IPS DF 19.7 (cell line): Measurements from ENCODE around the gene SPEF2.
"Not testable (repeated sequence)": the region's sequence is repeated elsewhere in the genome, so short reads cannot be mapped to it uniquely, and the experiment has no call there.

ENCODE experiments used
- DNase-seq: peaks from one replicate; pipeline ENCODE4 v3.0.0-alpha.2; 2013; ENCODE audit warnings: low read depth, low spot score

Gene SPEF2

GRCh38 chr5:35819668-35820067 lies 202.0 kb downstream of the SPEF2 start:
- no peak for DNase-seq

DNA sequence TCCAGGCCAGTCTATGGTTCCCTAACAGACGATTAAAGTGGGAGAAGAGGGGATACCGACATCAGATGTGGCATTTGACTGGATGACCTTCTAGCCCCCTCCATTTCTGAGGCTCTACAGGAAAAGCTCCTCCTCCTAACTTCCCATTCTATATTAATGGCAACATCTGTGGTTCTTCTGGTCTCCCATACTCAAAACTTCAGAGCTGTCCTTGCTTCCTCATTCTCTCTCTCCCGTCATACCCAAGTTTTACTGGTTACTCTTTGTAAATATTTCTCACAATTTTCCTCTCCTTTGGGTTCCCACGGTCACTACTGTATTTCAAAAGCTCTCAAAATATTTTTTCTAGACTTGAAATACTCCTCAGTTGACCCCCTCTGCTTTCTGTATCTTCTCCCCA lies 203.1 kb downstream of the SPEF2 start:
- DNase-seq, result no peak

DNA sequence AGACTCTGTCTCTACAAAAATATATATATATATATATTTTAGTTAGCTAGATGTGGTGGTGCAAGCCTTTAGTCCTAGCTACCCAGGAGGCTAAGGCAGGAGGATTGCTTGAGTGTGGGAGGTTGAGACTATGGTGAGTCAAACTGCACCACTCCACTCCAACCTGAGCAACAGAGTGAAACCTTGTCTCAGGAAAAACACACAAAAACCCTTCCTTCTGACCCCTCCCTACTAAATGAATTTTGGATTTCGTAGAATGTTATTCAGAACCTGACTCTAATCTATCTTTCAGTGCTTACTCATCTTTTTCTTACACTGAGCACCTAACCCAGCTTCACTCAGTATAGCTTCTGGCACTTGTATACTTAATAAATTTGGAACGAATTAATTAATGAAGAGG lies 203.8 kb downstream of the SPEF2 start:
- no peak for DNase-seq

DNA sequence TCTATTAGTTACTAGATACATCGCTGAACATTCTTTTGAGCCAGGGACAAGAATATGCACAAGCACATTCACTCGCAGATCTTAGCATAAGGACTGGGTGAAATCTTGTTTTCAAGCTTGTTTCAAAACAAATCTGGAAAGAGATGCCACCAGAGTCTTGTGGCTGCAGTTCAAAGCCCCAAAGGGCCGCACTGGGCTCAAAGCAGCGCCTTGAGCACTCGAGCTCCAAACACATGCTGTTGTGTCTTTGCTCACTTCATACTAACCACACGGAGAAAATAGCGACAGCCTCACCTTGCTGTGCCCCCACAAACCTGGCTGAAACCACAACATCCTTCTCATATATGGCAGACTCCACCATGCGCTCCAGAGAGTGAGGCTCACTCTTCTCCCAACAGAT lies 204.8 kb downstream of the SPEF2 start:
- DNase-seq, result no peak

DNA sequence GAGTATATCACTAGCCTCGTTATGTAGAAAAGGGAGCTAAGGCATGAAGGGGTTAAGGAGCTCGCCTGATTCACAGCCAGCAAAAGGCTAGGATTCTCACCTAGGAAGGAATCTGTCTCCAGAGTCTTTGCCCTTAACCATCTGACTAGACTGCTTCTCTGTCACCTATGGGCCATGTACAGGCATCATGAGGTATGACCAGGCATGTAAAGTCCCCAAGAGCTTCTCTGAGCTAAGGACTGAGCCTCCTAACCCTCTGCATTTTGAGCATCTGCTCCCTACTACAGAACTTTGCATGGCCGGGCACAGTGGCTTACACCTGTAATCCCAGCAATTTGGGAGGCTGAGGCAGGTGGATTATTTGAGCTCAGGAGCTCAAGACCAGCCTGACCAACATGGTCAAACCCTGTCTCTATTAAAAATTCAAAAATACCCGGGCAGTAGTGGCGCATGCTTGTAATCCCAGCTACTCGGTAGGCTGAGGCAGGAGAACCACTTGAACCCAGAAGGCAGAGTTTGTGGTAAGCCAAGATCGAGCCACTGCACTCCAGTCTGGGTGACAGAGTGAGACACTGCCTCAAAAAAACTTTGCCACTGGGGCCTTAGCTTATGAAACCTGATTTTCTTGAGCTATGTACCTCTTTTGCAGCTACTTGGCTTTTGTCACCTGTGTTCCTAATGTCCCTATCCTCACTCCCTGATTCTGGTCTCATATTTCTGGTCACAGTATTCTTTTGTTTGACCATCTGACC lies 205.9 kb downstream of the SPEF2 start:
- no peak for DNase-seq

- no peak for DNase-seq
Observed at GRCh38 chr5:35826056-35826455, 208.4 kb downstream of the SPEF2 start.

DNA sequence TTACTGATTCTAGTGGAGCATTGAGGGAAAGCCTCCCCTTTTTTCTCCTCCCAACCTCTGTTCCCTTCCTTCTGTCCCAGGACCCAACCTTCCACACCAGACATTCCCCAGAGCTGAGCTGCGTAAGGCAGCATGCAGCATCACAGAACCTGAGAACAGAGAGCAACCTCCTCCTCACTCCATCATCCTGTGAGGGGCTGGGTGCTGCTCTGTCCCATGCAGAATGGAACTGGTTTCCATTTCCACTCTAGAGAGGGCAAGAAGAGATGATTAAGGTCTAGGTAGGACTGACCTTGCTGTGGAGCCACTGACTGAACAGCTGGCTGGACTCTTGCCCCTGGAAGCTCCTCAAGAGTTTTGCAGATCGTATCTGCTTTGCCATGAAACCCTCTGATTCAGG lies 208.9 kb downstream of the SPEF2 start:
- no peak for DNase-seq

DNA sequence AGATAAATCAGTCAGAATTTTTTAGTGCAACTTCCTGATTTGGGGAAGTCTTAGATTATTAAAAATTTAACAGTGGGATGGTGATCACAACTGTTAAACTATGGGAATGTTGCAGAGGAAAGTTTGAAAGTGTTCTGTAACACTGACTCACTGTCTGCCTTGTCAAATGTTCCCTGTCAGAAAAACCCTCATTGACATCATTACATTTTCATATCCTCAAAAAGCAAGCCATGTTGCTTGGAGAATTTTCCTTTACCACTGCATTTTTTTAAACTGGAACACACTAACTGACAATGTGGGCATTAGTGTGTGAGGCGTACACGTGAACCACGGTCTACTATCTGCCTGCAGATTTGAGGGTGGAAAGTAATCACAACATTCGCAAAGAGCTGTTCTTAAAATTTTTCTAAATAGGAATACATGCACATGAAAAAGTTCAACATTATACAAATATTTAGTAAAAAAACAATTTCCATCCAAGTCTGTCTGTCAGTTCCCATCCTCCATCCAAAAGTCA lies 210.5 kb downstream of the SPEF2 start:
- DNase-seq, result no peak

DNA sequence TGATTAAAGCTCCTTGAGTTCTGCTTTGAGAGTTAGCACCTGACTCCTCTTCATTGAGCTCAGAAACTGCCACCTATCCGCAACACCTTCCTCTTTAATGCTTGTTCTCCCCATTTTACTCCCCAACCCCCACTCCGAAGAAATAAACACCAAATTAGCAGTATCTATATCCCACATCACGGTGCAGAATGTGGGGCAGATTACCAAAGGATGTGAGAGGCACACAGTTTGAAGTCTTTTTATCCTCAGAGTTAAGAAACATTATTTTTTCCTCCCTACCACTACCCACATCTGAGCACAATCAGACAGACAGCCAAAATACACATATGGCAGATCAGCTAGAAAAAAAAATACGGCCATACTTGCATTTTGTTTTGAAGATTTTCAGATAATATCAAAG lies 212.9 kb downstream of the SPEF2 start:
- DNase-seq, result no peak

DNA sequence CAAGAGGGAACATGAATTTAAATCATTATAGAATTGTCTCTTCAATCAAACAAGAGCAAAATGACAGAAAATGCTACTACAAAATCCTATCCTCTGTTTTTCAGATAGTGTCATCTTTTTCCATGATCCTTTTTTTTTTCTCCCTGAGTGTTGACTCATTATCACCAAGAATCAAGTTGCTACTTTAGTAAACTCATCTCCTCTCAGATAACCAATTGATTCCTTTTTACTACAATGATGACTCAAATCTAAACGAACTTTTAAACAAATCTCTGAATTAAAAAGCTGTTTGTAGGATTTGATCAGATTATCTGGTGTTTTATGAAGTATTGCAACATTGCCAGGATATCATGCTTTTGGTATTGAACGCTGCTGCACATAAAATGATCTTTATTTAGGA lies 215.1 kb downstream of the SPEF2 start:
- DNase-seq, result no peak

GRCh38 chr5:35833224-35833623 lies 215.6 kb downstream of the SPEF2 start:
- no peak for DNase-seq

GRCh38 chr5:35835796-35836742 lies 218.4 kb downstream of the SPEF2 start:
- no peak for DNase-seq

DNA sequence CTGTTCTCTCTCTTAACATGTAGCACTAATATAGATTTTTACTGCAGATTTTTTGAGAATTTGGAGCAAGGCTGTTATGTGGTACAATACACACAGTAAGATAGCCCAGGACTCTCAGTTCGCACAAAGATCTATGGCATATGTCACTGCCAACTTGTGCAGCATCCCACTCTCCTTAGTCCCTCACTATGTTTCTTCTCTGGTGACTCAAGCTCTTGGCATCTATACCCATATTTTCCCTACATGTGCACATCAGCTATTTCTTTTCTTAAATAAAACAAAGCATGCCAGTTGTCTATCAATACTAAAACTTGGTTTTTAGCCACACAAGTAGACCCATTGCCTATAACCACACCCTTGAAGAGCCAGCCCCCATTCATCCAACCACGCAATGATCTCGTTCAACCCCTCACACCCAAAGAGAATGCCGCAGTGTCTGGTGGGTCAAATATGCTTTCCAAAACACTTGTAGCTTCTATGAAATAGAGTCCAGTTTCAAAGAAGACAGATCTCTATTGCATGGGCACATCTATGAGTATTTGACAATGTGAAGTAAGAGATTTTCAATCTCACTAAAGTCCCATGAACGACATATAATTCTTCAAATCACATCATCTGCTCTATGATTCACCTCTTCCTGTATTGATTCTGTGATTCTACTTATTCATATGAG lies 220.8 kb downstream of the SPEF2 start:
- no peak for DNase-seq

- no peak for DNase-seq
Observed at GRCh38 chr5:35842856-35843255, 225.2 kb downstream of the SPEF2 start.

DNA sequence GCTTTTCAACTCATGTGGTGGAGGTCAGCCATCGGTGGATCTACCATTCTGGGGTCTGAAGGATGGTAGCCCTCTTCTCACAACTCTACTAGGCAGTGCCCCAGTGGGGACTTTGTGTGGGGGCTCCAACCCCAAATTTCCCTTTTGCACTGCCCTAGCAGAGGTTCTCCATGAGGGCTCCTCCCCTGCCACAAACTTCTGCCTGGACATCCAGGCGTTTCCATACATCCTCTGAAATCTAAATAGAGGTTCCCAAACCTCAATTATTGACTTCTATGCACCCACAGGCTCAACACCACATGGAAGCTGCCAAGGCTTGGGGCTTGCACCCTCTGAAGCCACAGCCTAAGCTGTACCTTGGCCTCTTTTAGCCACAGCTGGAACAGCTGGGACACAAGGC lies 227.8 kb downstream of the SPEF2 start:
- not testable (repeated sequence) for DNase-seq

GRCh38 chr5:35847491-35847890 lies 229.8 kb downstream of the SPEF2 start:
- no peak for DNase-seq

DNA sequence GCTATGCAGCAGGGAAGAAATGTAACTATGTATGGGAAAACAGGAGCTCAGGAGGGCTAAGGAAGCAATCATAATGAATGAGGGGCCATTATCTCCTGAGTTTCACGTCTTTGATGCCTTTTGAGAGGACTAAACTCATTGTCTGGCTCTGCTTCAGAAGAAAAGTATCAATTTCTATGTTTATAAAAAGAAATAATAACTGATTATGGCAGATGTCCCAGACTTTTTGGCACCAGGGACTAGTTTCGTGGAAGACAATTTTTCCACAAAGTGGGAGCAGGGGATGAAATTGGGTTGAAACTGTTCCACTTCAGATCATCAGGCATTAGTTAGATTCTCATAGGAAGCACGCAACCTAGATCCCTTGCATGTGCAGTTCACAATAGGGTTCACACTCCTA lies 230.3 kb downstream of the SPEF2 start:
- no peak for DNase-seq

DNA sequence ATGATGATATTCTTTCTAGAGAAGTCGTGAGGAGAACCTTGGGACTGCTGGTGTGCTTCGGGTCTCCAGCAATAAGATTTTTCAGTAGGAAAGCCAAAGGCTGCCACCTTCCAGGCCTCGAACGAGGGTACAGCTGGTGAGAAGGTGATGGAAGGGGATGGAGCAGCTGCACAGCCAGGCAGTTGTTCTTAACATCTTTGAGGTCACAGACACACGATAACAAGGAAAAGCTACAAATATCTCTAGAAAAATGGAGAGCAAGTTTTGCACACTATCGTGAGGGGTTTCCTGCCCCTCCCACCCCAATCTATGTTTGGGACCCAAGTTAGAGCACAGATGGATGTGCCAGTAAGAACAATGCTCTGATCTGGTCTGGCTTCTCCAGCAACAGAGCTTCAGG lies 232.2 kb downstream of the SPEF2 start:
- DNase-seq, result no peak

DNA sequence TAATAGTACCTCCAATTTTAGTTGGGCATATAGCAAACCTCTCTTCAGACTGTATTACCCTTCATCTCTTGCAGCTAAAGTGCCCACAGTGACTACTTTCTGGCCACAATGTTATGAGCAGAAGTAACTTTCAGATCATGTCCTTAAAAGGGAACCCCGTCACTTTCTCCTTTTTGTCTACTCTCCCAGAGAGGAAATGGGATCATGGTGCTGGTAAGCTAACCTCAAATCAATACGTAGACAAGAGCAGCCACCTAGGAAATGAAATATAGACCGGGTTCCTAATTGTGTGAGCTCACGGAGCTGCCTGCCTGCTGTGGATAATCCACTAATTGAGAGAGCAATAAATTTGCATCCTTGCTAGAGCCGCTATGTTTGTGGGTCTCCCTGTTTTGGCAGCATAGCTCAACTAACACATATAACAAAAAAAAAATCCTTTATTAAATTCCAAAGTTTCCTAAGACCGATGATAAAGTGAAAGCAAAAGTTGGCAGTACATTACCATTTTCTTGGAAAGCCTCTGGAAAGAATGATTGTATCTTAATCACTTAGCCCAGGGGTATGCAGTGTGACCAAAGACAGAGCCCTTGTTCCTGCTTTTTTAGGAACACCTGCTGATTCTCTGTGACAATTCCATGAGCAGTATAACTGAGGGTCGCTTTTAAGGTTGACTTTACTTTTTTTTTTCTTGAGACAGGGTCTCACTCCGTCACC lies 233.5 kb downstream of the SPEF2 start:
- DNase-seq, result no peak

GRCh38 chr5:35852084-35852734 lies 234.5 kb downstream of the SPEF2 start:
- DNase-seq, result no peak

DNA sequence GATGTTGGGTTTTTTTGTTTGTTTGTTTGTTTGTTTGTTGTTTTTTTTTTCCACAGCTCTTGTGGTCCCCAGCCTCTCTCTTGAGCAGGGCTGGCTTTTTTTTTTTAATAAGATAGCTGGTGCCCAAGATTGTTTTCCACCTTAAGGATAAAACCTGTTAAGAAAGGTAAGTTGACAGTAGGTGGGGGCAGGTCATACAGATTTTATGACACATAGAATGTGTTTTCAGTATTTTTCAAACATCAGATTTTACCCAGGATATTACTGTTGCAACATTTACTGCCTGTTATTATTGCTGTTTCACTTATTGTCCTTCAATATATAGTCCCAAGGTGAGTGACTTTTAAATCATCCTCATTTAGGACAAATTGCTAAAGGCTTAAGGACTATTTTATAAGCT lies 235.1 kb downstream of the SPEF2 start:
- no peak for DNase-seq
